Subcutaneous abdominal adipose tissue (tissue), 5 donors: ENCODE results near the gene SLC13A3.
A peak's percentile ranks its signal among the peaks of the same experiment; 100 is the strongest.

Source experiments
- H3K27ac ChIP-seq: one replicate; pipeline ENCODE4 v1.7.0; 2013; ENCODE audit warnings: low read depth, mild to moderate bottlenecking, inconsistent platforms, low read length, moderate library complexity
- H3K27me3 ChIP-seq, 5 donors: one replicate each; pipeline ENCODE4 v1.7.0; 2013; ENCODE audit warnings: low read length in 5 of 5, inconsistent platforms in 1 of 5; ENCODE audit not compliant: control insufficient read depth in 5 of 5, insufficient read depth in 4 of 5
- H3K36me3 ChIP-seq, 5 donors: one replicate each; pipeline ENCODE4 v1.7.0; 2013; ENCODE audit warnings: low read length in 5 of 5; ENCODE audit not compliant: control insufficient read depth in 5 of 5, insufficient read depth in 5 of 5
- H3K4me1 ChIP-seq, 5 donors: one replicate each; pipeline ENCODE4 v1.7.0; 2013; ENCODE audit warnings: low read length in 5 of 5, mild to moderate bottlenecking in 3 of 5, moderate library complexity in 1 of 5; ENCODE audit not compliant: control insufficient read depth in 5 of 5, insufficient read depth in 5 of 5
- H3K4me3 ChIP-seq, 5 donors: one replicate each; pipeline ENCODE4 v1.7.0; 2013; ENCODE audit warnings: low read length in 5 of 5, low read depth in 1 of 5
- H3K9ac ChIP-seq, 5 donors: one replicate each; pipeline ENCODE4 v1.7.0; 2013; ENCODE audit warnings: low read length in 5 of 5, mild to moderate bottlenecking in 4 of 5, moderate library complexity in 3 of 5
- H3K9me3 ChIP-seq, 5 donors: one replicate each; pipeline ENCODE4 v1.7.0; 2013; ENCODE audit warnings: low read length in 5 of 5; ENCODE audit not compliant: control insufficient read depth in 5 of 5
- donor health status: healthy.
- donor health status: healthy.
- donor health status: healthy.
- donor health status: healthy.
- donor health status: healthy.

SLC13A3 gene

DNA sequence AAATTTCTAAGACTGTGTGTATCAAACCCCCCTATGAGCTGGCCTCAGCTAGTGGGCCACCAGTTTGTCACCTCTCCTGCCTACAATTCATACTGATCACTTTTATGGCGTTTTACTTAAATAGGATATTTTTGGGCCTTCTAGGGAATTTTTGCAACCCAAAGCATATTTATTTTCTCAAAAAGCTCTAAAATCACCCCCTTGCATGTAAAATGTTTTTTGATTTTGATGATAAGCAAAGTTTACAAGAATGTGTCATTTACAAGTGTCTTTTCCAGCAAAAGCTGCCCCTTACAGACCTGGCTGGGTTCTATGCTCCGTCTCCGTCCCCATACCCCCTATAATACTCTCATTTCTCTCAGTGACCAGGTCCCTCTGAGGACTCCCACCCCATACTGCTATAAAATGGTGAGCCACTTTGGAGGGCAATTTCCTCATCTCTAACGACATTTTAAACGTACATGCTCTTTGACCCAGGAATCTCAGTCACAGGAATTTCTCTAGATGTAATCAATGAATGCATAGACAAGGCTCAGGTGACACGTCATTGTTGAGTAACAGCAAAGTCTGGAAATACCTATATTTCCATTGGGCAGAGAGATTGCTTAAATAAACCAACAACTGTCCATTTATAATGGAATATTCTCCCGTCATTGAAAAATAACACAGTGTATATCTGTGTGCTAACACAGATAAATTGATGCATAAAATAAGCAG lies 86.9 kb downstream of the SLC13A3 start:
- Histone ChIP-seq H3K36me3 (no peaks in the 10 kb centered on the region), H3K9ac (no peak overlapping the region), H3K4me3 (no peak overlapping the region), H3K4me1 (peaks cover 8 to 20% (median 18%) of the 10 kb centered on the region in 5 donors), H3K27me3 (peaks cover 0 to 7% (median 0%) of the 10 kb centered on the region in 5 donors), H3K9me3 (no peaks in the 10 kb centered on the region), H3K27ac (no peak overlapping the region)

GRCh38 chr20:46563860-46564221 lies 87.4 kb downstream of the SLC13A3 start:
- no peak overlapping the region for H3K9ac ChIP-seq

DNA sequence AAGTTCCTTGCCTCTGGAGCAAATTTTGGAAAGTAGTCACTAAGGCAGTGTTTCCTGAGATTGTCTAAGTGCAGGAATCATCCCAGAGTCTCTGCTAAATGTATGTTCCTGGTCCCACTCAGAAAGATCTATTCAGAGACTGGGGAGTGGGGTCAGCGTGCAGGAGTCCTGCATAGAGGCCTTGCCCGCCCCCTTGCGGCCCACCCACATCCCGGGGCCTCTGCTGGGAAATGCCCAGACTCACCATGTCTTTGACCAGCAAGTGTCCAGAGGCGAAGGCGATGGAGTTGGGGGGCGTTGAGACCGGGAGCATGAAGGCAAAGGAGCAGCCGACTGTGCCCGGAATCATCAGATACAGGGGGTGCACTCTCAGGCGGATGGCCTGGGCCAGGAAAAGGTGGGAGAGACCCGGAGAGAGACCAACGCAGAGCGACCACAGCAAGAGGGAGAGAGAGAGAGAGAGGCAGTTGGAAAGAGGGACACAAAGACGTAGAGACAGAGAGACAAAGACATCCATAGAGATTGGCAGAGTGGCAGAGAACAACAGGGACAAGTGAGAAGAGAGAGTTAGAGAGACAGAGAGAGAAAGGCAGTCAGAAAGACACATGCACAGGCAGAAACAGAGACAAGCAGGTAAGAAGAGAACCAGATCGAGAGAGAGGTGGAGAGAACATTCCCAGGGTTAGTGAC lies 87.9 kb downstream of the SLC13A3 start:
- no peaks in the 10 kb centered on the region for H3K9me3 ChIP-seq
- peaks cover 6 to 17% (median 14%) of the 10 kb centered on the region in 5 donors for H3K4me1 ChIP-seq
- peak overlapping the region in 3 of 5 donors; percentile 6 to 50 (median 50) for H3K9ac ChIP-seq
- H3K36me3 ChIP-seq: no peaks in the 10 kb centered on the region
- H3K27me3 ChIP-seq: peaks cover 0 to 7% (median 0%) of the 10 kb centered on the region in 5 donors
- H3K4me3 ChIP-seq: peak overlapping the region; percentile 44 to 69 (median 67)
- peak overlapping the region; percentile 51 for H3K27ac ChIP-seq

More at GRCh38 chr20:46563860-46564221, 87.4 kb downstream of the SLC13A3 start:
- no peaks in the 10 kb centered on the region for H3K36me3 ChIP-seq
- no peak overlapping the region for H3K27ac ChIP-seq
- peaks cover 8 to 19% (median 18%) of the 10 kb centered on the region in 5 donors for H3K4me1 ChIP-seq
- no peaks in the 10 kb centered on the region for H3K9me3 ChIP-seq
- peaks cover 0 to 7% (median 0%) of the 10 kb centered on the region in 5 donors for H3K27me3 ChIP-seq
- no peak overlapping the region for H3K4me3 ChIP-seq

DNA sequence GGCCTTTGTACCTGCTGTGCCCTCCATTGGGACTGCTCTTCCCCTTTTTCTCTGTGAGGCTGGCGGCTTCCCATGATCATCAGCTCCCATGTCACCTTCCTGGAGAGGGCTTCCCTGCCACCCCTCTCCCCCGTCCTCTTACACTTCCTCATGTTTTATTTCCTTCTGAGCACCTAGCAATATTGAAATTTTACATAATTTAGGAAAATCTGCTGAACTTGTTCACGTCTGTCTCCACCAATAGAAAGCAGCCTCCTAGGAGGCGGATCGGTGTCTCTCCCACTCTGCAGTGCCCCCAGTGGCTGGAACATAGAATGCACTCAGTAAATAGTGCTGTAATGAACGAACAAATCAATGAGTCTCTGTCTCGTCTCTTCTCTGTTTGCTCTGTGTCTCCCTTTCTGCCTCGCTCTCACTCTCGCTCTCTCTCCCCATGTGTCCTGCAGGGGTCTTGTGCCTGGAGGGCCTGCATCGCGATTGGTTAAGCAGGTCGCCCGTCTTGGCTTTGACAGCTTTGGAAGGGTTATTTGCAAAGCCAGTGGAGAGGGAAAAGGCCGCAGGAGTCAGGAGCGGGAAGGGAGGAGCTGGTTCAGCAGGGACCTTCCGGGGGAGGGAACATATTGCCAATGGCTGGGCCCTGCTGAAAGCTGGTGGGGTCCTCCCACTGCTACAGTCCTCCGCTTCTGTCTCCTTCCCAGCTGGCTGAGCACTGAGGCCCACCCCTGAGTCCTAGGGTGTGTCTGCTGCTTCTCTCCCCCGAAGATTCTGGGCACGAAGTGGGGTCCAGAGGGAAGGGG lies 88.7 kb downstream of the SLC13A3 start:
- H3K27me3 ChIP-seq: peaks cover 0 to 10% (median 0%) of the 10 kb centered on the region in 5 donors
- peak overlapping the region; percentile 44 to 69 (median 67) for H3K4me3 ChIP-seq
- peaks cover 6 to 20% (median 14%) of the 10 kb centered on the region in 5 donors for H3K4me1 ChIP-seq
- H3K27ac ChIP-seq: peak overlapping the region; percentile 51
- H3K36me3 ChIP-seq: no peaks in the 10 kb centered on the region
- H3K9ac ChIP-seq: peak overlapping the region in 3 of 5 donors; percentile 6 to 50 (median 50)
- no peaks in the 10 kb centered on the region for H3K9me3 ChIP-seq

DNA sequence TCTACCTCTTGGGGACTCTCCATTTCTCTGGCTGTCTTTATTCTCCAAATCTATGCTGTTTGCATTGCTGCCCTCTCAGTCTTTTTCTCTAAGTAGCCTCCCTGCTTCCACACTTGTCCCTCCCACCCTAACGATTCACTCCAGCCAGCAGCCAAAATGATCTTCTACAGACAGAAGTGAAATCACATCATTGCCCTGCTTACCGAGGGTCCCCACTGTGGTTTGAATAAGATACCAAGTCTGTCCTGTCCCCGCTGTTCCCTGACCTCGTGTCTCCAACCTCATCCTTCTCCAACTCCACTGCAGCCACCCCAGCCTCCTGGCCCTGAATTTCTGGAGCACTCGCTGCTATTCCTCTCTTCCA lies 89.3 kb downstream of the SLC13A3 start:
- Histone ChIP-seq H3K4me3 (peak overlapping the region; percentile 44 to 69 (median 67)), H3K9ac (peak overlapping the region in 1 of 5 donors; percentile 23), H3K27me3 (peaks cover 0 to 10% (median 0%) of the 10 kb centered on the region in 5 donors), H3K4me1 (peaks cover 6 to 20% (median 14%) of the 10 kb centered on the region in 5 donors), H3K27ac (peak overlapping the region; percentile 51), H3K36me3 (no peaks in the 10 kb centered on the region), H3K9me3 (no peaks in the 10 kb centered on the region)

DNA sequence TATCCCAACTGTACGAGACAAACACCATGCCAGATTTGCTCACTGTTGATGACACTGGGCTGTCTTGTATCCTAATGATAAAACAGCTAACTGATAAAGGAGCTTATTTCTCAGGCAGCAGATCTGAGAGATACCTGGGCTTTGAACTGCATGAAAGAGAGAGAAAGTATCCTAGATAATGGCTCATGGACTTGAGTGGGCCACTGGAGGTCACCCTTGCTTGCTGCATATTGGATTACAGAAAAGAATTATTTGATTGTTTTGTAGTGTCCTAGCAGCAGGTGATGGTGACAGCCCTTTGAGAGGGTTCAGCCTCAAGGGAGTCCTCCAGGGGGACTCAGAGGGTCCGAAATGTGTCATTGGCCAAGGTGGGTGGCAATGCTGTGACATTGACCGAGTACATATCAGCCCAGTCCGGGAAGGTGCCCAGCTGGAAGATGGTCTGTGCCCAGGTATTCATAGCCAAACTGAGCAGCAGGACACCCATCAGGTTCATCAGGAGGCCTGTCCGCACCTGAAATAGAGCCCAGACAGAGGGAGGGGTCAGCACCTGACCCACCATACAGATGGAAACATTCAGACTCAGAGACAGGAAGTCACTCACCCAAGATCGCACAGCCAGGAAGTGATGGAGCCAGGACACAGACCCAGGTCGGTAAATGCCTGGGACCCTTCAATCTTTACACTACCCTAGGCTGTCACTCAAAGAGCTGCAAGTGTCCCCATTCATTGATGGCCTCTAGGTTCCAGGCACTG lies 91.4 kb downstream of the SLC13A3 start:
- Histone ChIP-seq H3K4me3 (no peak overlapping the region), H3K4me1 (peaks cover 6 to 20% (median 14%) of the 10 kb centered on the region in 5 donors), H3K9me3 (no peaks in the 10 kb centered on the region), H3K27ac (no peak overlapping the region), H3K9ac (no peak overlapping the region), H3K36me3 (no peaks in the 10 kb centered on the region), H3K27me3 (peaks cover 0 to 10% (median 3%) of the 10 kb centered on the region in 5 donors)

- Histone ChIP-seq H3K9me3 (no peaks in the 10 kb centered on the region), H3K9ac (no peak overlapping the region), H3K27me3 (peaks cover 0 to 12% (median 2%) of the 10 kb centered on the region in 5 donors), H3K27ac (no peak overlapping the region), H3K4me3 (no peak overlapping the region), H3K4me1 (peaks cover 6 to 20% (median 14%) of the 10 kb centered on the region in 5 donors), H3K36me3 (no peaks in the 10 kb centered on the region)
These were observed 92.3 kb downstream of the SLC13A3 start for GRCh38 chr20:46559001-46559400.

GRCh38 chr20:46558511-46558959 lies 92.7 kb downstream of the SLC13A3 start:
- no peak overlapping the region for H3K9ac ChIP-seq
- H3K4me1 ChIP-seq: peaks cover 6 to 20% (median 14%) of the 10 kb centered on the region in 5 donors
- H3K27ac ChIP-seq: no peak overlapping the region
- H3K27me3 ChIP-seq: peaks cover 0 to 12% (median 2%) of the 10 kb centered on the region in 5 donors
- H3K4me3 ChIP-seq: no peak overlapping the region
- no peaks in the 10 kb centered on the region for H3K36me3 ChIP-seq
- H3K9me3 ChIP-seq: no peaks in the 10 kb centered on the region

- Histone ChIP-seq H3K27ac (no peak overlapping the region), H3K4me3 (no peak overlapping the region)
These were observed 93.9 kb downstream of the SLC13A3 start for GRCh38 chr20:46557231-46557956.

More at GRCh38 chr20:46557231-46557956, 93.9 kb downstream of the SLC13A3 start:
- H3K36me3 ChIP-seq: no peaks in the 10 kb centered on the region
- peaks cover 3 to 16% (median 6%) of the 10 kb centered on the region in 5 donors for H3K4me1 ChIP-seq
- peaks cover 0 to 12% (median 6%) of the 10 kb centered on the region in 5 donors for H3K27me3 ChIP-seq
- H3K9me3 ChIP-seq: no peaks in the 10 kb centered on the region
- H3K9ac ChIP-seq: no peak overlapping the region
